BE2C (cell line): ENCODE results near the gene SIGLEC7.
A peak's percentile ranks its signal among the peaks of the same experiment; 100 is the strongest.

Experiments used
- DNase-seq: peaks from one replicate; pipeline ENCODE4 v3.0.0-alpha.2; 2020
- H3K27me3 ChIP-seq: fragments of 250-450 bp; sonication (Bioruptor Pico); 2 replicates; pipeline ENCODE4 v1.5.1; 2020; ENCODE audit warnings: mild to moderate bottlenecking
- H3K36me3 ChIP-seq: fragments of 250-450 bp; sonication (Bioruptor Pico); 2 replicates; pipeline ENCODE4 v1.5.1; 2020; ENCODE audit warnings: mild to moderate bottlenecking
- H3K4me1 ChIP-seq: fragments of 250-450 bp; sonication (Bioruptor Pico); 2 replicates; pipeline ENCODE4 v1.5.1; 2020
- H3K4me3 ChIP-seq: 2 replicates; pipeline ENCODE4 v1.5.1; 2011; ENCODE audit warnings: low read depth, low read length
- H3K9me3 ChIP-seq: fragments of 250-450 bp; sonication (Bioruptor Pico); 2 replicates; pipeline ENCODE4 v1.5.1; 2020
- CTCF ChIP-seq: IDR thresholded peaks from 2 replicates; pipeline ENCODE4 v1.5.1; 2012; ENCODE audit warnings: mild to moderate bottlenecking, low read depth, low read length

SIGLEC7 gene

GRCh38 chr19:51111606-51112005 is 30.5 kb upstream of the SIGLEC7 start:
- Histone ChIP-seq H3K27me3 (peaks cover 43% of the 10 kb centered on the region), H3K36me3 (no peaks in the 10 kb centered on the region), H3K4me3 (no peak overlapping the region), H3K9me3 (no peaks in the 10 kb centered on the region), H3K4me1 (no peaks in the 10 kb centered on the region)
- TF ChIP-seq CTCF, result peak; percentile 40
- no peak for DNase-seq

GRCh38 chr19:51114087-51114729 is 27.9 kb upstream of the SIGLEC7 start:
- no peak overlapping the region for H3K4me3 ChIP-seq
- no peaks in the 10 kb centered on the region for H3K9me3 ChIP-seq
- no peak for TF ChIP-seq CTCF
- DNase-seq, result no peak
- peaks cover 61% of the 10 kb centered on the region for H3K27me3 ChIP-seq
- H3K36me3 ChIP-seq, result no peaks in the 10 kb centered on the region
- H3K4me1 ChIP-seq, result no peaks in the 10 kb centered on the region

GRCh38 chr19:51116736-51117286 is 25.3 kb upstream of the SIGLEC7 start:
- TF ChIP-seq CTCF, result no peak
- Histone ChIP-seq H3K36me3 (no peaks in the 10 kb centered on the region), H3K4me1 (no peaks in the 10 kb centered on the region), H3K27me3 (peaks cover 66% of the 10 kb centered on the region), H3K9me3 (no peaks in the 10 kb centered on the region), H3K4me3 (no peak overlapping the region)
- no peak for DNase-seq

GRCh38 chr19:51119101-51119500 is 23.0 kb upstream of the SIGLEC7 start:
- DNase-seq, result no peak
- Histone ChIP-seq H3K36me3 (no peaks in the 10 kb centered on the region), H3K4me3 (no peak overlapping the region), H3K4me1 (no peaks in the 10 kb centered on the region), H3K27me3 (peaks cover 54% of the 10 kb centered on the region), H3K9me3 (no peaks in the 10 kb centered on the region)
- TF ChIP-seq CTCF, result no peak

GRCh38 chr19:51119611-51120010 is 22.5 kb upstream of the SIGLEC7 start:
- Histone ChIP-seq H3K4me1 (no peaks in the 10 kb centered on the region), H3K27me3 (peaks cover 52% of the 10 kb centered on the region), H3K9me3 (no peaks in the 10 kb centered on the region), H3K36me3 (no peaks in the 10 kb centered on the region), H3K4me3 (no peak overlapping the region)
- TF ChIP-seq CTCF, result no peak
- no peak for DNase-seq

GRCh38 chr19:51120160-51120559 is 21.9 kb upstream of the SIGLEC7 start:
- DNase-seq, result no peak
- H3K4me1 ChIP-seq, result no peaks in the 10 kb centered on the region
- H3K9me3 ChIP-seq, result no peaks in the 10 kb centered on the region
- H3K4me3 ChIP-seq, result no peak overlapping the region
- no peaks in the 10 kb centered on the region for H3K36me3 ChIP-seq
- no peak for TF ChIP-seq CTCF
- peaks cover 53% of the 10 kb centered on the region for H3K27me3 ChIP-seq
